Islet of Langerhans (tissue), 1 donor: ENCODE measurements around the gene ZNF799.
A peak's percentile ranks its signal among the peaks of the same experiment; 100 is the strongest.
"Not testable (repeated sequence)": the region's sequence is repeated elsewhere in the genome, so short reads cannot be mapped to it uniquely, and the experiment has no call there.

Source experiments
- FAIRE-seq: peaks from one replicate; lab custom pipeline; 2011; peaks lifted over from hg19 to GRCh38; lab: Jason Lieb, UNC

The ZNF799 gene

GRCh38 chr19:12400633-12401502 lies at the start of gene ZNF799:
Gene ZNF799, minus strand, starts transcription at chr19:12401271. Its CDS starts 201 bp downstream, at chr19:12401070.
- no peak for FAIRE-seq

- no peak for FAIRE-seq
Observed at GRCh38 chr19:12450844-12451243, 49.8 kb upstream of the ZNF799 start.

GRCh38 chr19:12448808-12449207 lies 47.7 kb upstream of the ZNF799 start:
- no peak for FAIRE-seq

GRCh38 chr19:12440541-12441316 lies 39.7 kb upstream of the ZNF799 start, which contains the start of gene ZNF443:
Gene ZNF443, minus strand, starts transcription at chr19:12441021. Its CDS starts 107 bp downstream, at chr19:12440914.
- peak; percentile 75 for FAIRE-seq

GRCh38 chr19:12439686-12440540 lies 38.8 kb upstream of the ZNF799 start:
- FAIRE-seq: not testable (repeated sequence)

- FAIRE-seq: not testable (repeated sequence)
Observed at GRCh38 chr19:12430726-12431299, 29.7 kb upstream of the ZNF799 start.

- no peak for FAIRE-seq
Observed at GRCh38 chr19:12425888-12426274, 24.8 kb upstream of the ZNF799 start.

- FAIRE-seq: no peak
Observed at GRCh38 chr19:12425236-12425887, 24.3 kb upstream of the ZNF799 start.

GRCh38 chr19:12417273-12417672 lies 16.2 kb upstream of the ZNF799 start:
- FAIRE-seq: not testable (repeated sequence)

- no peak for FAIRE-seq
Observed at GRCh38 chr19:12411893-12412292, 10.8 kb upstream of the ZNF799 start.

GRCh38 chr19:12399901-12400632 lies 1.0 kb downstream of the ZNF799 start:
- not testable (repeated sequence) for FAIRE-seq

GRCh38 chr19:12391148-12391547 lies 9.9 kb downstream of the ZNF799 start:
- not testable (repeated sequence) for FAIRE-seq

- not testable (repeated sequence) for FAIRE-seq
Observed at GRCh38 chr19:12386365-12386764, 14.7 kb downstream of the ZNF799 start.

- no peak for FAIRE-seq
Observed at GRCh38 chr19:12380444-12380737, 20.7 kb downstream of the ZNF799 start.

- FAIRE-seq: no peak
Observed at GRCh38 chr19:12379732-12380443, 21.2 kb downstream of the ZNF799 start.

- no peak for FAIRE-seq
Observed at GRCh38 chr19:12374026-12374425, 27.0 kb downstream of the ZNF799 start.

GRCh38 chr19:12365236-12366162 lies 35.6 kb downstream of the ZNF799 start, which contains the start of gene ZNF442:
Gene ZNF442, minus strand, starts transcription at chr19:12365683. Its CDS starts 2,052 bp downstream, at chr19:12363631.
- peak; percentile 60 for FAIRE-seq

GRCh38 chr19:12364391-12365235 lies 36.5 kb downstream of the ZNF799 start:
- FAIRE-seq: no peak
